Stimulated activated CD8-positive, alpha-beta memory T cell treated with anti-CD3 and anti-CD28 coated beads, Interleukin-15, amount 100 ng/mL, for 48 hours (primary cell): ENCODE results near the gene TMEM63C.

ENCODE experiments used
- DNase-seq, 2 donors: peaks; one replicate each; pipeline ENCODE4 v3.0.0-alpha.2; 2020; ENCODE audit warnings: low read depth in 2 of 2

TMEM63C gene

GRCh38 chr14:77253333-77254190, 72.0 kb downstream of the TMEM63C start:
- no peak for DNase-seq

- DNase-seq, result no peak
Observed at GRCh38 chr14:77256694-77257093, 75.1 kb downstream of the TMEM63C start.

DNA sequence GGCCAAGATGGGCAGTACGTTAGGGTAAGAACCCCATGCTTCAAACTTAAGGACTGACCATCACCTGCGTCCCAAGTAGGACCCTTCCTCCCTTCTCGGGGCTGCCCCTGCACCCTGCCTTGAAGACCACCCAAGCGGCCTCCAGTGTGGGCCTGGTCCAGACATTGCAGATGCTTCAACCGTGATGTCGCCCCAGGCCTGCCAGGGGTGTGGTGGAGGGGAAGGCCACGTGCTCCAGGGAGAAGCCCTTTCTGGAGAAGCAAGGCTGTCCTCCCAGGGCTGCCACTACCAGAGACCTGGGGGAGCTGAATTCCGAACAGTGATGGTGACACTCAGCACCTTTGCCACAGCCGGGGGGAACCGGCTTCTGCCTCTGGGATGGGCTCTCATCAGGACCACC, 76.1 kb downstream of the TMEM63C start:
- no peak for DNase-seq

DNA sequence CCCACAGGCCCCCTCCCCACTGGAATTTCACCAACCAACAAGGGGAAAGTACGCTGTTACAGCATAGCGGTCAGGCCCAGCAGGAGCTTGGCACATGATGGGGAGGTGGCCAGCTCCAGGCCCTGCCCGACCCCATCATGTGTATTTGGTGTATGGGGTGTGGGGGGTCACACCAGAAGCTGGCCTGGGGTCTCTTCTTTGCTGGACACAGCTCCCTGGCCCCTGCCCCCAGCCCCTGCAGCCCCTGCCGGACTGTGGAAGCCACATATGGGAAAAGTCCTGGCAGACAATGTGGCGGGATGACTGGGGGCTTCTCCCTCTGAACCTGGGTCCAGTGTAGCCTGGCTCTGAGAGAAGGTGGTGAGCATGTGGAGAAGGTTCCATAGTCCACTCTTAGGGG, 77.0 kb downstream of the TMEM63C start:
- no peak for DNase-seq

DNA sequence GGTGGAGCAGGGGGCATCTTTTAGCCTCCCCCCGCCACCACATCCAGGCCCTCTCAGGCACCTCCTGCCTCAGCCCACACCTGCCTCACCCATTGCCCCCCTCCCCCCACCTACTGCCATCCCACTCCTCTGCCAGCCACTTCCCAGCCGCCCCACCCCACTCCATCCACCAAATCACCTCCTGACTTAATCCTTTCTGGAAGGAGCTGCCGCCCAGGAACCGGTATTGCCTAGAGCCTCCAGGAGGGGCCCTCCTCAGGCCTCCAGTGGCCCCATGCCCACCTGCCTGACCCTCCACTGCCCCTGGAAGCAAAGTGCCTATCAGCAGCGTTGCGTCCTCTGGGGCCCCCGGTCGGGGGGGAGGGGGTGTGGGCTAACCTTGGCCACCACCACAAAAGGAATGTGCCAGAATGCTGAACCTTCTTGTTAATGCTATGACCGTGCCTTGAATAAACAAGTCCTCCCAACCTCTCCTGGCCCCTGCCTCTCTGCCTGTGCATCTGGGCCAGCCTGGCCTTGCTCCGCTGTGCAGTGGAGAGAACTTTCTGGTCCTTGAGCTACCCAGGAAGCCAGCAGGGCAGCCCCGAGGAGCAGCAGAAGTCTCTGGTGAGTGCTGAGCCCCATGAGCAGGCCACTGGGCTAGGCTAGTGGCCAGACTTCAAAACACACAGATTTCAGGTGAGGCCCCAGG, 77.6 kb downstream of the TMEM63C start:
- no peak for DNase-seq

DNA sequence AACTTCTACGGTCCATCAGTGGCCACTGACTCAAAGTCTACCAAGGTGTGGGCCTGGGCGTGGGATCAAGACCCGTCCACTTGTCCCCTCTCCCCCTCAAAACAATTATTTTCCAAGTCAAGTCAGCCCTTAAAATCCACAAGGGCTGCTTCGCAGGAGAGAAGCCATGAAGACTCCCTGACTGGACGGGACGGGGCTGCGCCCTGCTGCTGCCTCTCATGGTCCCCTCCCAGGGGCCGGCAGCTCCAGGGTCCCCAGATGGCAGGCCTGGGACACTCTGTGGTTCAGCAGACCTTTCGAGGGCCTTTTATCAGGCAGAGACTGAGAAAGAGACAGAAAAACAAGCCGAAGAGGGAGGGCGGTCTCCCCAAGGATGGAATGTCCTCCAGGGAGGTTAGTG, 78.6 kb downstream of the TMEM63C start:
- DNase-seq, result no peak

DNA sequence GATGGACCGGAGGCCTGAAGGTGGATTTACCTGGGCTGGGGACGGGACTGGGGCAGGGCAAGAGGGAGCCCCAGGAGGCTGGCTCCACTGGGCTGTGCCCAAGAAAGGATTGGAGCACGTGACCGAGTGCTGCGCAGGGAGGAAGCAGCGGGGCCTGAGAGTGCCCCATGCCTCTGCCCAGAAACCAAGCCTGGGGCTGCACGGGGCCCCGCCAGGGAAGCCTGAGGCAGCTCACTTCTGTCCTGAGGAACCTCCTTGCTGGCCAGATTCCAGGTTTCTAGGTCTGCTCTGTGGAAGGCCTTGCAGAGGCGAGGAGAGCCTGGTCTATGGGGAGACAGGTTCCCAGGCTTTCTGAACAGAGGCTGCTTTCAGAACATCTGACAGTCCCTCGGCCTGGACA, 79.0 kb downstream of the TMEM63C start:
- no peak for DNase-seq

GRCh38 chr14:77264466-77265186, 83.0 kb downstream of the TMEM63C start:
- DNase-seq, result no peak

GRCh38 chr14:77265187-77265515, 83.6 kb downstream of the TMEM63C start:
- DNase-seq, result no peak

GRCh38 chr14:77265561-77266335, 84.2 kb downstream of the TMEM63C start:
- no peak for DNase-seq

GRCh38 chr14:77266336-77266735, 84.7 kb downstream of the TMEM63C start:
- no peak for DNase-seq

DNA sequence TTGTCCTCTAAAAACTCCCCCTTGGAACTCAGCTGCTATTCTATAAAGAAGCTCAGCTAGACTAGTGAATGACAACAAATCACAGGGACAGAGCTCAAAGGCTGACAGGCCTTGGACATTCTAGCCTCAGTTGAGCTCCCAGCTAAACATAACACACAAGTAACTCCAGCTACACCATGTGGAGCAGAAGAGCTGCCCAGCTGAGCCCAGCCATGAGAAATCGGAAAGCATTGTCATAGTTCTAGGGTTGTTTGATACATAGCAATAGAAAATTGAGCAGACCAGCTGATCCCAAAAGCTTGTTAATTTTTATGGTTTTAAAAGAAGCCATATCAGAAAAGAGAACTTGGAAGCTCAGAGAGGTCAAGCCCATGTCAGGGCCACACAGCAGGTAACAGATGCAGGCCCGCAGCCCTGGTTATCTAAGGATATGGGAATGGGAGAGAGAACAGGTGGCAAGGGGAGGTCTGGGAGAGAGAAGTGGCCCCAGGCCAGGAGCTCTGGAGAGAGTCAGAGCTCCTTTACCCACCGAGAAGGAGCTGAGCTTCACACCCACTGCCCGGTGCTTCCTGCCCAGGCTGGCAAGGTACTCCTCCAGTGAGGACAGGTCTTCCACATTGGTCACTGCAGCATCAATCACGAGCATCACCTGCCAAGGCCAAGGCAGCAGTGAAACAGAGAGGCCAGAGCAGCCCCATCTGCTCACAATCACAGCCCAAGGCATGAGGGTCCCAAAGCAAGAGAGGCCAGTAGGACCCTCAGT, 86.5 kb downstream of the TMEM63C start:
- no peak for DNase-seq

GRCh38 chr14:77268989-77269600, 87.5 kb downstream of the TMEM63C start:
- DNase-seq, result no peak

DNA sequence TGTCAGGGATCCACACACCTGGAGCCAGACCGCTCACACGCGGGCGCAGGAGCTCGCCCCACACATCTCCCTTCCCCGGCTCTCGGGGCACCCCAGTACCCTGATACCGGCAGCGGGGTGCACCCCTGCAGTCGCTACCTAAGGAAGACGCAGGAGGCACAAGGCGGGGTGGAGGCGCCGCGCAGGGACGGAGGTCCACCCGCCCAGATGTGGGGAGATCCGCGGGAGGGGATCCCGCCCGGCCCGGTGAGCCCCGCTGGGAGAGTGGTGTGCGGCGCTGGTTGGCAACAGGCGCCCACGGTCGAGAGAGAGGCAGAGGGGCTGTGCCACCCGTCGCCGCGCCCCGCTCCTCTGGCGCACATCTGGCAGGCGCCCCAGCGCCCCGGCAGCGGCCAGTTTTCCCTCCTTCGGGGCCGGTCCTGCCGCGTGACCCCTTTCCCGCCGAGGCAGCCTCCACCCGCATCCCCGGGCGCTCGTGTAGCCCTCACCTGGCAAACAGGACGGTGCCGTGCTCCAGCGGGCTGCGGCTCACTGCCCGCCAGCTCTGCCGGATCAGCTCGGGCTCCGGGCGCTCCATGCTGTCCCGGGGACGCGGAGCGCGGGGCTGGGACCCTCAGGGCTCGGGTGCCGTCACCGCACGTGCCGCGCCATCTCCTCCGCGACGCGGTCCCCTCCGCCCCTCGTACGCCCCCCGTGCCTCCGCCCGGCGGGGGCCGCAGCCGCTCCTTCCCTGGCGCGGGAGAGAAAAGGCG, 88.9 kb downstream of the TMEM63C start:
- no peak for DNase-seq

GRCh38 chr14:77271113-77271710, 89.6 kb downstream of the TMEM63C start, which contains the start of gene NGB:
TSS of gene NGB (minus strand) at chr14:77271206. CDS start at chr14:77270937, 269 bp downstream.
- no peak for DNase-seq

GRCh38 chr14:77272261-77272660, 90.7 kb downstream of the TMEM63C start:
- no peak for DNase-seq

DNA sequence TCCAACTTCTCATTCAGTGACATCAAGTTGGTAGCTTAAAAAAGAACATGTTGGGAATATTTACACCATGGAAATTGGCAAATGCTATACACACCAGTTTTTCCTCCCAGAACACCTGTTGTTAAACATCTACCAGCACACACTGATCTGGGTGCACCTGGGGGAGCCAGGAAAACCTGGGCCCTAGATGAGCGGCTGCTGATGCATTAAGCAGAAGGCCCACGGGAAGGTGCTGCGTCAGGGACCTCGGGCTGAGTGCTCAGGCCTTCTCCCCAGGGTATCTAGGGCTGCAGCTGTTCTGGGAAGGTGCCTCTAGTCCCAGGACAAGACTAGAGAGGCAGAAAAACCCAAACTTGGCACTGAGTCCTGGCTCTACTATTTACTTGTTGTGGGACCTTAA, 92.2 kb downstream of the TMEM63C start:
- DNase-seq, result no peak

DNA sequence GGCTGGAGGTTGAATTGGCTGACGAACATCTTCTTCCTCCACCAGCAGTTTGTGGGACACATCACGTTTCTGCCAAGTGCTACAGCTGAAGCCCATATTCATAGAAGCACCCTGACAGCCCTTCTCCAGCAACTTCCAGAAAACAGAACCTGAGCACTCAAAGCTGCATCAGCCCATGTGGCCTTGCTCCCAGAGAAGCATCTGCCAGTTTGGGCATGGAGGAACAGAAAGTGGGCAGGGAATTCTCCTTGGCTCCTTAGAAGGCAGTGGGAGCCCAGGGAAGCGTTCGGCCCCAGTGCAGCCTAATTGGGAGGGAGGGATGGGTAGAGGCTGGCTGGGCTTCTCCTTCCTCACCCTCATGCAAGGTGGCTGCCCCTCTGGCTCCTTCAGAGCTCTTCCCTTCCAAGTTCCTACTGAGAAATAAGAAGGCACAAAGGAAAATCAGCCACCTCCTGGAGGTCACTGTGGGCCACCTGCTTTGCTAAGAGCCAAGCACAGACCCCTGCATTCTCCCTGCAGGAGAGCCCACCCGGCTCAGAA, 93.5 kb downstream of the TMEM63C start:
- no peak for DNase-seq

GRCh38 chr14:77275601-77276017, 94.0 kb downstream of the TMEM63C start:
- DNase-seq, result no peak
